GM18511 (cell line): ENCODE measurements around the gene CACNG6.
"Not testable (repeated sequence)": the region's sequence is repeated elsewhere in the genome, so short reads cannot be mapped to it uniquely, and the experiment has no call there.

Source experiments
- ATAC-seq: cut with Tn5 transposase; IDR thresholded peaks from one replicate; pipeline ENCODE4 v1.9.1; 2021; ENCODE audit warnings: mild to moderate bottlenecking, moderate library complexity; ENCODE audit not compliant: unreplicated experiment

The CACNG6 gene

GRCh38 chr19:53991224-53992113, at the start of gene CACNG6:
Gene CACNG6 (plus strand): TSS chr19:53991637. CDS start chr19:53992878, 1,241 bp downstream.
- ATAC-seq, result no peak

DNA sequence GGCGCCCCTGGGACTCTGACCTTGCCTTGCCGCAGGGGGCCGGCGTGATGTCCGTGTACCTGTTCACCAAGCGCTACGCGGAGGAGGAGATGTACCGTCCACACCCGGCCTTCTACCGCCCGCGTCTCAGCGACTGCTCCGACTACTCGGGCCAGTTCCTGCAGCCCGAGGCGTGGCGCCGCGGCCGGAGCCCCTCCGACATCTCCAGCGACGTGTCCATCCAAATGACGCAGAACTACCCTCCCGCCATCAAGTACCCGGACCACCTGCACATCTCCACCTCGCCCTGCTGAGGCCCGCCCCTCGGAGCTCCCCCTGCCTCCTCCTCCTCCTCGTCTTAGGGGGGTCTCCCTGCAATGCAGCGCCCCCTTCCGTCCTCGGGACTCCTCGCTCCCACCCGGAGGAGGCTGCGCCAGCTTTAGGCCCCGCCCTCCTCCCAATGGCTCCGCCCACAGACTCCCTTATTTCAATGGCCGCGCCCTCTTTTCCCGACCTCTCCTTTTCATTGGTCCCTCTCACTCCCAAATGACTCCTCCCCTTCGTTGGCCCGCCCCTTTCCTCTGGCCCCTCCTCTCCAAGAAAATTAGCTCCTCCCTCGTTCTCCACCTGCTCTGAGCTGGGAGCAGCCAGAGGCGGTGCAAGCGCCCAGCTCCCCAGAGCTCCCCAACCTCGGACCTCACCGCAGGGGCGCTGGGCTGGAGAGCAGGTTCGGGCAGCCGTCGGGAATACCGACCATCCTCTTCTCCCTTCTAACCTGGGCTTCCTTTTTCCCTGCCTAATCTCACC, 49.2 kb upstream of the CACNG6 start:
- no peak for ATAC-seq

GRCh38 chr19:53944416-53944815, 47.0 kb upstream of the CACNG6 start:
- ATAC-seq, result no peak

DNA sequence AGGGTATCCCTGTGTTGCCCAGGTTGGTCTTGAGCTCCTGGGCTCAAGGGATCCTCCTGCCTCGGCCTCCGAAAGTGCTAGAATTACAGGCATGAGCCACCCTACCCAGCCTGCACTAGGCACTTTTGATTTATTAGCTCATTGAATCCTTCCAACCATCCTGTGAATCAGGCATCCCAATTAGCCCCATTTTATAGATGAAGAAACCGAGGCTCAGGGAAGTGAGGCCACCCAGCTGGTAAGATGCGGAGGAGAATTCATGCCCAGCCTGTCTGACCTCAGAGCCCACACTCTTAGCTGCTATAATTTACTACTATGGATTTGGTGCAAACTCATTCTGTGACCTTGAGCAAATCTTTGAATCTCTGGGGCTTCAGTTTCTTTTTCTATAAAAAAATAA, 46.5 kb upstream of the CACNG6 start:
- no peak for ATAC-seq

DNA sequence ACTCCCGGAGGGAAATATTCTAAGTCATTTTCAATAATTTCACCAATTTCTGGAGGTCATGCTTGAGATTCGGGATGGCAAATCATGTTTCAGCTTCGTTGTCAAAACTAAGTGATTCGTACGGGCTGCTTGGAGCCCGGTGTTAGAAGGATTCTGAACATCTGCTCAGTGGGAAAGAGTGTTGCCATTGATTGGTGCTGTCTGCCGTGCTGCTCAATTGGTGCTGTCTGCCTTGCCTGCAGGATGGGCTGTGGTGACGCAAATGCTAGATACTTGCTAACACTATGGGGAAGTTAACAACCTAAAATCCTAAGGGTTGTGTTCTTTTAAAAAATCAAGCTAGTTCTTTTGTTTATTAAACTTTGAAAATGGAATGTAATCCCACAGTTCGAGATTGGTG, 46.0 kb upstream of the CACNG6 start:
- ATAC-seq, result no peak

- no peak for ATAC-seq
These were observed 45.4 kb upstream of the CACNG6 start for GRCh38 chr19:53945998-53946397.

- no peak for ATAC-seq
These were observed 43.8 kb upstream of the CACNG6 start for GRCh38 chr19:53947624-53948023.

DNA sequence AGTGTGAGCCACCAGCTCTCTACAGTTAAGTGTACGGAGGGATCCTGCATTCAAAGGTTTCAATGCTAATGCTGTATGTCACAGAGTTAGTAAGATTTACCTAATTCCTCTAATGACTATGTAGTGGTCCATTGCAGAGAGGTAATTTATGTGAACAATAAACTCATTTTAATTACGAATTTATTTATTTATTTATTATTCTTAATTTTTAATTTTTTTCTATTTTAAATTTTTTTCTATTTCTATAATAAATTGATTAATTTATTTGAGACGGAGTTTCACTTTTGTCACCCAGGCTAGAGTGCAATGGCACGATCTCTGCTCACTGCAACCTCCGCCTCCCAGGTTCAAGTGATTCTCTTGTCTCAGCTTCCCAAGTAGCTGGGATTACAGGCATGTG, 42.8 kb upstream of the CACNG6 start:
- ATAC-seq, result not testable (repeated sequence)

- ATAC-seq, result no peak
These were observed 40.0 kb upstream of the CACNG6 start for GRCh38 chr19:53951436-53951835.

GRCh38 chr19:53951947-53952346, 39.5 kb upstream of the CACNG6 start:
- ATAC-seq, result no peak

- ATAC-seq, result no peak
These were observed 38.1 kb upstream of the CACNG6 start for GRCh38 chr19:53953383-53953782.

DNA sequence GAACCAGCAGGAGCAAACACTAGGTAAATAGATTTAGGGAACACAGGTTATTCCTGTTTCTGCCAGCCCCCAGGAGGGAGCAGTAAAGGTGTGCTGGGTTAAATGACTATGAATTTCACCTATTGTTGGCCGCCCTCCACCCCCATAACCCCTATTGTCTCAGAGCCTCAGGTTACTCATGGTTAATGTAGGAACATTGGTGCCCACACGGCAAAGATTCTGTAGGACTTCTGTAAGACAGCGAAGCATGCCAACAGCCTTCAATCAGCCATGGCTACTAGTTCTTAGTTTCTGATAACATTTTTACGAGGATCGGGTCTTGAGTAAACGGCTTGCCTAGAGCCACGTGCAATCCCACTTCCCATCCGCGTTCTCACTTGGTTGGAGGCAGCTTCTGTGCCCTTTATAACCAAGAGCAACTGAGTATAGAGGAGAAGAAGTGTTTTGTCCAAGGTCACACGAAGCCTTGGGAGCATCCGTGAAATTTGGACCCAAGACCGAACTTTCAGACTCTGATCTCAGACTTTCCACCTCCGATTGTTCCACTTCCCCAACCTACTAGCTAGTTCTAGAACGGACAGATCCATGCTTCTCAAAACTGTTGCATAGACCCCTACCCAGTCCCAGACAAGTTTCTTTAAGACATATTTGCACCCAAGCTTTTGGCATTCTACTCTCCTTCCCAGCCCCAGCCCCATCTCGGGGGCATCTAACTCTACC, 33.8 kb upstream of the CACNG6 start:
- ATAC-seq, result no peak

DNA sequence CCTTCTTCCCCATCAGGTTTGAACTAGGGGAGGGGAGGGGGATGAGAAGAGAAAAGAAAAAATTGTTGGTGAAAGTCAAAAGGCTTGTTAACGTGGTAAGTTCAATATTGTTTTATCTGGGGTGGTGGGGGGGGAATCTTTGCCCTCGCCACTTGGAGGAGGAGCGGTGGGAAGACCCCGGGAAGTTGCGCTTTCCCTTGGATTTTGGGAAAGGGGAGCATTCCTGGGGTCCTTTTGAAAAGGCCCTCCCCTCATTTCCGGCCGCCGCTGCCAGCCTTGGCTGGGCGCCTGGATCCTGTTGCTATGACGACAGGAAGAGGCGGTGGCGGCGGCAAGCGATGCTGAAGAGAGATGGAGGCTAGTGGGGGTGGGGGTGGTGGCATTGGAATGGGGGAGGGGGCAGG, 33.3 kb upstream of the CACNG6 start:
- ATAC-seq, result no peak

- ATAC-seq, result no peak
These were observed 32.3 kb upstream of the CACNG6 start for GRCh38 chr19:53958823-53959757.

DNA sequence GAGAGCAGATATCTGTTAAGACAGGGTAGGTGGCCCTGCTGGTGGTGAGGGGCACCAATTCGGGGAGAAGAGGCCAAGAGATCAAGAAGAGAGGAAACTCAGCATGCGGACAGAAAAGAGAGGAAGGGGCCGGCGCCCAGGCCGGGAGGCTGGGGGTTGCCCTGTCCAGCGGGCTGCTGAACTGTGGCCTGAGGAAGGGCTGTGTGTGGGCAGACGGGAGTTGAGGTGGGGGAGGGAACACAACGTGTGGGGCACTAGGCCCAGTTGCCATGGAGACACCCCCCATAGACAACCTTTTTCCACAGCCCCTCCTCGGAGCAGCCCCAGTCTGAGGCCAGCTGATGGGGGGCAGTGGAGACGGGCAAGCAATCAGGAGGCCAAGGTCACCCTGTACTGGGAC, 31.2 kb upstream of the CACNG6 start:
- ATAC-seq, result no peak

- ATAC-seq, result no peak
These were observed 30.6 kb upstream of the CACNG6 start for GRCh38 chr19:53960886-53961285.

- no peak for ATAC-seq
These were observed 29.7 kb upstream of the CACNG6 start for GRCh38 chr19:53961523-53962356.

GRCh38 chr19:53962887-53963431, 28.5 kb upstream of the CACNG6 start, which contains the start of gene CACNG8:
Gene CACNG8 (plus strand): TSS chr19:53962937.
- ATAC-seq, result no peak

GRCh38 chr19:53965091-53965490, 26.3 kb upstream of the CACNG6 start:
- no peak for ATAC-seq
